Activated CD8-positive, alpha-beta T cell treated with anti-CD3 and anti-CD28 coated beads, Interleukin-2, amount 10 ng/mL, durations not matched to agents 7 days and 5 days (primary cell): ENCODE results near the gene ANKRD42. TPM values are rescaled to one million over a fixed set of nuclear protein-coding genes. Genes with fewer than 3 reads are reported as not detected.

ENCODE experiments used
- ATAC-seq: fragments of 150-1000 bp; cut with Tn5 transposase; one replicate; pipeline ENCODE4 v1.10.0; 2021; ENCODE audit warnings: moderate library complexity
- CTCF ChIA-PET: fragments of 350-600 bp; sonication (Branson Sonifier 250); formaldehyde crosslinking; loops from one replicate; lab custom pipeline; 2021; ENCODE audit warnings: antibody characterized with exemption; lab: Charles Lee
- POLR2A ChIA-PET: fragments of 350-600 bp; sonication (Branson Sonifier 250); formaldehyde crosslinking; loops from one replicate; lab custom pipeline; 2021; ENCODE audit warnings: antibody characterized with exemption; lab: Charles Lee
- DNase-seq: peaks from one replicate; pipeline ENCODE4 v3.0.0-alpha.2; 2020
- H3K27ac Mint-ChIP-seq: one replicate; pipeline ENCODE4 v1.8.0; 2021; ENCODE audit warnings: mild to moderate bottlenecking, mixed read lengths
- H3K27me3 Mint-ChIP-seq: one replicate; pipeline ENCODE4 v1.8.0; 2021; ENCODE audit warnings: low read depth, mixed read lengths
- H3K36me3 Mint-ChIP-seq: one replicate; pipeline ENCODE4 v1.8.0; 2021; ENCODE audit warnings: low read depth, mixed read lengths
- H3K4me1 Mint-ChIP-seq: one replicate; pipeline ENCODE4 v1.8.0; 2021; ENCODE audit warnings: low read depth, mixed read lengths
- H3K4me3 Mint-ChIP-seq: one replicate; pipeline ENCODE4 v1.8.0; 2021; ENCODE audit warnings: mild to moderate bottlenecking, mixed read lengths
- H3K9me3 Mint-ChIP-seq: one replicate; pipeline ENCODE4 v1.8.0; 2022; ENCODE audit warnings: mixed read lengths; ENCODE audit not compliant: insufficient read depth
- total RNA-seq, 2 experiments: library from RNA; stranded (reverse); gene quantifications; one replicate each; pipeline ENCODE4 v1.2.3, GENCODE V29; 2021

The ANKRD42 gene
- total RNA-seq, 2 experiments from 2014 or later: 4.2 to 4.5 TPM

- Mint-ChIP-seq H3K27me3 (no peaks in the 10 kb centered on the region), H3K36me3 (peaks cover 69% of the 10 kb centered on the region)
- CTCF ChIA-PET: interaction anchor here (1.1 kb wide), 1 partner anchor 24 kb away, joined by 3 read pairs; no protein-coding TSS in a partner anchor
These were observed 17.7 kb upstream of the ANKRD42 start for GRCh38 chr11:83175815-83176214.

DNA sequence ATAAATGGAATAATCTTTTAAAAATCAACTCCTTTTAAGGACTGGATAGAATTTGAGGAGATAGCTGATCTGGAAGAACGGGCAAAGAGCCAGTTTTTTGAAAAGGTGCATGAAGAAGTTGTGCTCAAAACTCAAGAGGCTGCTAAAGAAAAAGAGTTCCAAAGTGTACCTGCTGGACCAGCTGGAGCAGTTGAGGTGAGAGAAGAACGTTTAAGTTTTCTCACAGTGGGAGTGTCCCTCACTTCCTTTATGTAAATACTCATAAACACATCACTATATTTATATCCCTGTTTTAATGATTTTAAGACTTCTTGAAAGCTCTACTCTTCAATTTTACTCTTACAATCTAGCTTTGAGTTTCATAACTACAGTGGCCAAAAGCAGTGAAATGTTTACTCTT lies 11.7 kb upstream of the ANKRD42 start:
- Mint-ChIP-seq H3K36me3 (peaks cover 71% of the 10 kb centered on the region), H3K4me1 (peaks cover 2% of the 10 kb centered on the region), H3K9me3 (no peaks in the 10 kb centered on the region), H3K27ac (no peak overlapping the region), H3K27me3 (no peaks in the 10 kb centered on the region), H3K4me3 (no peak overlapping the region)
- no peak for DNase-seq
- POLR2A ChIA-PET: interaction anchor here (0.8 kb wide), 1 partner anchor 12 kb away, joined by 3 read pairs; the partner anchor contains the start of gene ANKRD42
- no peak for ATAC-seq
- CTCF ChIA-PET: interaction anchor here (1.6 kb wide), 1 partner anchor 111 kb away, joined by 4 read pairs; no protein-coding TSS in a partner anchor

More at GRCh38 chr11:83175815-83176214, 17.7 kb upstream of the ANKRD42 start:
- Mint-ChIP-seq H3K9me3 (no peaks in the 10 kb centered on the region), H3K27ac (no peak overlapping the region), H3K4me3 (no peak overlapping the region), H3K4me1 (peaks cover 31% of the 10 kb centered on the region)
- DNase-seq (no peak), ATAC-seq (no peak)
- POLR2A ChIA-PET: no interaction called here

- DNase-seq (no peak), ATAC-seq (no peak)
- Mint-ChIP-seq H3K36me3 (peaks cover 66% of the 10 kb centered on the region), H3K27ac (no peak overlapping the region), H3K27me3 (no peaks in the 10 kb centered on the region), H3K9me3 (no peaks in the 10 kb centered on the region), H3K4me3 (no peak overlapping the region), H3K4me1 (no peaks in the 10 kb centered on the region)
- ChIA-PET CTCF (interaction anchor here (1.3 to 1.5 kb wide), 2 partner anchors 14 to 26 kb away, joined by 3 read pairs; no protein-coding TSS in a partner anchor), POLR2A (no interaction called here)
These were observed 7.7 kb upstream of the ANKRD42 start for GRCh38 chr11:83185767-83186166.

DNA sequence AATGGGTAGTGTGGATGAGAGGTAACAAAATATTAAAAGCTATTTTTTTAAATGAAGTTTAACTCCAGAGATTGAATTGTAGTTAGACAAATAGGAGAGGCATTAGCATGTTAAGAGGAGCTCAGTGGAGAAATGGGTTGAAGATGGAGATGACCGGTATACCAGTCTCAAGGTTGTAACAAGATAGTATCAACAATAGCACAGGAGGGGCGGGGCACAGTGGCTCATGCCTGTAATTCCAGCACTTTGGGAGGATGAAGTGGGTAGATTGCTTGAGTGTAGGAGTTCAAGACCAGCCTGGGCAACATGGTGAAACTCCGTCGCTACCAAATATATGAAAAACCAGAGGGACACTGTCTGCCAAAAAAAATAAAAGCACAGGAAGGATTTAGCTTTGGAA lies 6.0 kb upstream of the ANKRD42 start:
- H3K4me1 Mint-ChIP-seq: peaks cover 7% of the 10 kb centered on the region
- no peaks in the 10 kb centered on the region for H3K9me3 Mint-ChIP-seq
- H3K36me3 Mint-ChIP-seq: peaks cover 60% of the 10 kb centered on the region
- no peak overlapping the region for H3K4me3 Mint-ChIP-seq
- no peak for ATAC-seq
- H3K27ac Mint-ChIP-seq: no peak overlapping the region
- POLR2A ChIA-PET: interaction anchor here (1.5 to 2.6 kb wide), 2 partner anchors 28 to 31 kb away, joined by 5 to 10 read pairs; partner anchors contain the start of gene PCF11
- CTCF ChIA-PET: interaction anchor here (1.0 to 2.0 kb wide), 4 partner anchors 12 to 320 kb away, joined by 3 to 5 read pairs (median 3); no protein-coding TSS in a partner anchor
- no peak for DNase-seq
- H3K27me3 Mint-ChIP-seq: no peaks in the 10 kb centered on the region

DNA sequence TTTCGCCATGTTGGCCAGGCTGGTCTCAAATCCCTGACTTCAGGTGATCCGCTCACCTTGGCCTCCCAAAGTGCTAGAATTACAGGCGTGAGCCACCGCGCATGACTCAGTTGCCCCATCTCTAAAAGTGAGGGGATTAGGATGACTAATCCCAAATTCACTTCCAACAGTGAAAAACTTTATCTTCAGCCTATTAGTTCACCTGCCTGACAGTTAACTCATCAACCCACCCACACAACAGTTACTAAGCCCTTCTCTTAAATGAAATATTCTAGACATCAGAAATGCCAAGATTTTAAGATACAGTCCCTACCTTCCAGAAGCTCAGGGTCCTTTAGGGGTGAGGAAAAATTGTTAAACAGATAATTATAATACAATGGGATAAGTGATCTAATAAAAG lies 2.0 kb upstream of the ANKRD42 start:
- Mint-ChIP-seq H3K4me3 (no peak overlapping the region), H3K27me3 (no peaks in the 10 kb centered on the region), H3K27ac (peak overlapping the region; percentile 30), H3K9me3 (no peaks in the 10 kb centered on the region), H3K4me1 (peaks cover 36% of the 10 kb centered on the region), H3K36me3 (peaks cover 32% of the 10 kb centered on the region)
- ChIA-PET CTCF (interaction anchor here (1.0 kb wide), 1 partner anchor 11 kb away, joined by 4 read pairs; no protein-coding TSS in a partner anchor), POLR2A (no interaction called here)
- DNase-seq: no peak
- ATAC-seq: no peak

DNA sequence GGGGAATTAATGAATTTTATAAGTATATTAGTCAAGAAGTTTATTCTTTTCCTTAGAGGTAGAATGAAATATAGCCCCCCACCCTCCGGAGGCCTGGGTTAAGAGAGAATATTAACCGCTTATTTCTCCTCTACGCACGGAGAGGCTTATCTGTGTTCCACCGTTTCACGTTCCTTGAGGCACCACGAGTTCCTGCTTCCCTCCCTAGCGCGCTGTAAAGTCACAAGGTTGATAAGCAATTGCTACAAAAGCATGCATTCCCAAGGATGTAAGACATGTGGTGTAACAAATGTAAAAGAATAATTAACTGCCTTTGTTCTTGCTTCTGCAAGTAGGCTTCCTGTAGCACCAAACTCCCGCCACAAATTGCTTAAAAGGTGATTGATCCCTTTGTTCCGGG lies 1.5 kb upstream of the ANKRD42 start:
- H3K4me1 Mint-ChIP-seq: peaks cover 40% of the 10 kb centered on the region
- CTCF ChIA-PET: interaction anchor here (1.0 kb wide), 1 partner anchor 12 kb away, joined by 4 read pairs; no protein-coding TSS in a partner anchor
- peak overlapping the region; percentile 92 for H3K4me3 Mint-ChIP-seq
- DNase-seq (no peak), ATAC-seq (no peak)
- POLR2A ChIA-PET: no interaction called here
- no peaks in the 10 kb centered on the region for H3K9me3 Mint-ChIP-seq
- peak overlapping the region; percentile 99 for H3K27ac Mint-ChIP-seq
- peaks cover 27% of the 10 kb centered on the region for H3K36me3 Mint-ChIP-seq
- H3K27me3 Mint-ChIP-seq: no peaks in the 10 kb centered on the region

DNA sequence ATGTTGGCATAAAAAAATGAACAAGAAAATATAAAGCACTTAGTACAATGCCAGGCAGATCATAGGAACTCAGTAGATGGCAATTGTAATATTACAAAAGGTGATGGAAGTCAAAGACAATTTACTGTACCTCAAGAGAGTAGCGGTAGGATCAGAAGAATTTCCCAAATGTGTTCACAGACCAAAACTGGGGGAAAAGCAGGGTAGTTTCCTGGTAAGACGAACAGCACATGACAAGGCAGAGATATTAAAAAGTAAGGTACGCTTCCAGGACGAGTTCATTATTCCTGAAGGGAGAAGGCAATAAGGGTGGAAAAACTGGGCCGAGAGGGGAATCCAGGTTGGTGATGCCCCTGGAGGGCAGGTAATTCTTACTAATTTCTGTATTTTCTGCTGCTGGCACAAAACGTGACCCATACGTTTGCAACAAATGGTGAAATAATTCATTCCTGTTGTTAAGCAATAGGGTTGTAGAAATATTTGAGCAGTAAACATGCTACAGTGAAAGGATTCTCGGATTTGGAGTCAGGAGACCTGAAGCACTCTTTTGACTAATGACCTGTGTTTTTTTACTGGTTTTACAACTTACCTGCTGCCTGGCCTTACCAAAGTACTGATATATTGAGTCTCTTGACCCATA lies 786 bp upstream of the ANKRD42 start:
- H3K36me3 Mint-ChIP-seq: peaks cover 21% of the 10 kb centered on the region
- no peaks in the 10 kb centered on the region for H3K27me3 Mint-ChIP-seq
- CTCF ChIA-PET: interaction anchor here (1.0 to 2.2 kb wide), 4 partner anchors 32 to 291 kb away, joined by 3 to 12 read pairs (median 4); partner anchors contain the start of gene DDIAS
- H3K9me3 Mint-ChIP-seq: no peaks in the 10 kb centered on the region
- DNase-seq (no peak), ATAC-seq (no peak)
- peaks cover 41% of the 10 kb centered on the region for H3K4me1 Mint-ChIP-seq
- POLR2A ChIA-PET: interaction anchor here (1.4 to 1.7 kb wide), 2 partner anchors 36 to 93 kb away, joined by 6 to 15 read pairs; partner anchors contain the start of gene PCF11
- H3K4me3 Mint-ChIP-seq: peak overlapping the region; percentile 92
- H3K27ac Mint-ChIP-seq: peak overlapping the region; percentile 99

DNA sequence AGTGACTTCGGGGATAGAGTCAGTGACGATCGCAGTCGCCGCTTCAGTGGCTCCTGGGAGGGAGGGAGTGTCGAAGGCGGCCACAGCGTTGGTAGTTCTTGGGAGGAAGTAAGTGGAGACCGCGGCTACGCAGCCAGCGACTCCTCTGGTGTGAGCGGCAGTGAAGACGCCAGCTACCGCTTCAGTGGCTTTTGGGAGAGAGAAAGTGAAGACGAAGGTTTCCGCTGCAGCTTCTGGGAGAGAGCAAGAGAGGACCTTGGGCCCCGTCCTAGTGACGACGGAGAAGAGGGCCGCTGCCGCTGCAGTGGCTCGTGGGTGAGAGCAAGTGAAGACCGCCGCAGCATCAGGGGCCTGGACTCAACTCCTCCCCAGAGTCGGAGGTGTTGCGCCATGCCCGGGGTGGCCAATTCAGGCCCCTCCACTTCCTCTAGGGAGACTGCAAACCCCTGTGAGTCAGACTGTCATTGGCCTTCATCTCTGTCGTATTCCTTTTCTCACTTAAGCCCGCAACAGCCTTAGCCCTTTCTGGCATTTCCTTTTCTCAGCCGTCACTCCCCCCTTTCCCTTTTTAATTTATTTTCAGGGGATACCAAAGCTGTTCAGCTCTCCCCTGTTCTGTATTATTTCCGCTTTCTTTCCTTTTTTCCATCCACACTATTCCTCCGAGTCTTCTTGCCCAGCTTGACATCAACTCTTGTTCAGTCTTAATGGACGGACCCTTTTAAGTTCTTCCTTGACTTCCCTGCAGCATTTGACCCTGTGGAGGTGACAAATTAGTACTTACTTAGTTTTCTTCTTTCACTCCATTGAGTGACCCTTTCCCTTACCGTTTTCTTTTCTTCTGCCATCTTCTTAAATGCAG lies 1.0 kb downstream of the ANKRD42 start:
- H3K27ac Mint-ChIP-seq: peak overlapping the region; percentile 99
- ATAC-seq (peak; percentile 77), DNase-seq (peak; percentile 76)
- H3K27me3 Mint-ChIP-seq: no peaks in the 10 kb centered on the region
- POLR2A ChIA-PET: interaction anchor here (0.6 to 1.9 kb wide), 9 partner anchors 13 to 295 kb away, joined by 3 to 15 read pairs (median 6); partner anchors contain the start of genes DDIAS, PCF11 and PRCP
- no peaks in the 10 kb centered on the region for H3K9me3 Mint-ChIP-seq
- peaks cover 41% of the 10 kb centered on the region for H3K4me1 Mint-ChIP-seq
- CTCF ChIA-PET: interaction anchor here (1.6 to 2.2 kb wide), 2 partner anchors 55 to 293 kb away, joined by 5 to 12 read pairs; partner anchors contain the start of gene DDIAS
- H3K36me3 Mint-ChIP-seq: peaks cover 15% of the 10 kb centered on the region
- peak overlapping the region; percentile 92 for H3K4me3 Mint-ChIP-seq

- ChIA-PET CTCF (interaction anchor here (2.2 kb wide), 1 partner anchor 54 kb away, joined by 12 read pairs; no protein-coding TSS in a partner anchor), POLR2A (interaction anchor here (1.3 to 1.9 kb wide), 3 partner anchors 82 to 295 kb away, joined by 3 to 9 read pairs (median 6); partner anchors contain the start of genes DDIAS and PRCP)
- H3K27ac Mint-ChIP-seq: peak overlapping the region; percentile 99
- DNase-seq (no peak), ATAC-seq (no peak)
- peaks cover 12% of the 10 kb centered on the region for H3K36me3 Mint-ChIP-seq
- no peaks in the 10 kb centered on the region for H3K27me3 Mint-ChIP-seq
- no peaks in the 10 kb centered on the region for H3K9me3 Mint-ChIP-seq
- peaks cover 41% of the 10 kb centered on the region for H3K4me1 Mint-ChIP-seq
- H3K4me3 Mint-ChIP-seq: peak overlapping the region; percentile 92
These were observed 1.6 kb downstream of the ANKRD42 start for GRCh38 chr11:83195143-83195466.

DNA sequence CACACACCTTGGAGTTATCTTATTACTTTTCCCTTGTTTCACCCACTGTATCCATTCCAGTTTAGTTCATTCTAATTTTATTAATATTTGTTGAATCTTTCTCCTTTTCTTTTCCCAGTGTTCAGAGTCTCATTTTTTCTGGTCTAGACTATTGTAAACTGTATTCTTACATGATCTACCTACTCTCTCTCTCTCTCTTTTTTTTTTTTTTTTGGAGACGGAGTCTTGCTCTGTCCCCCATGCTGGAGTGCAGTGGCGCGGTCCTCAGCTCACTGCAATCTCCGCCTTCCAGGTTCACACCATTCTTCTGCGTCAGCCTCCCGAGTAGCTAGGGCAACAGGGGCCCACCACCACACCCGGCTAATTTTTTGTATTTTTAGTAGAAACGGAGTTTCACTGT lies 2.1 kb downstream of the ANKRD42 start:
- peak overlapping the region; percentile 92 for H3K4me3 Mint-ChIP-seq

GRCh38 chr11:83200035-83200434 lies 6.5 kb downstream of the ANKRD42 start:
- Mint-ChIP-seq H3K27ac (no peak overlapping the region), H3K27me3 (no peaks in the 10 kb centered on the region), H3K4me3 (no peak overlapping the region), H3K4me1 (peaks cover 18% of the 10 kb centered on the region), H3K9me3 (no peaks in the 10 kb centered on the region), H3K36me3 (peaks cover 2% of the 10 kb centered on the region)
- POLR2A ChIA-PET: no interaction called here
- no peak for ATAC-seq
- no peak for DNase-seq
- CTCF ChIA-PET: interaction anchor here (0.6 to 1.2 kb wide), 3 partner anchors 13 to 39 kb away, joined by 3 read pairs; no protein-coding TSS in a partner anchor

More for the DNA sequence above, 2.1 kb downstream of the ANKRD42 start:
- CTCF ChIA-PET: interaction anchor here (1.0 kb wide), 1 partner anchor 54 kb away, joined by 3 read pairs; no protein-coding TSS in a partner anchor
- Mint-ChIP-seq H3K36me3 (peaks cover 7% of the 10 kb centered on the region), H3K9me3 (no peaks in the 10 kb centered on the region), H3K4me1 (peaks cover 41% of the 10 kb centered on the region), H3K27ac (no peak overlapping the region), H3K27me3 (no peaks in the 10 kb centered on the region)
- ATAC-seq: no peak
- POLR2A ChIA-PET: no interaction called here
- no peak for DNase-seq
